NCI-H2196 (cell line): Measurements from ENCODE around the gene PARL.

Experiments used
- DNase-seq: peaks from one replicate; lab custom pipeline; 2025; ENCODE audit not compliant: unreplicated experiment; lab: John Stamatoyannopoulos, UW

PARL gene

GRCh38 chr3:183854318-183855035 lies 30.2 kb downstream of the PARL start:
- DNase-seq = no peak

DNA sequence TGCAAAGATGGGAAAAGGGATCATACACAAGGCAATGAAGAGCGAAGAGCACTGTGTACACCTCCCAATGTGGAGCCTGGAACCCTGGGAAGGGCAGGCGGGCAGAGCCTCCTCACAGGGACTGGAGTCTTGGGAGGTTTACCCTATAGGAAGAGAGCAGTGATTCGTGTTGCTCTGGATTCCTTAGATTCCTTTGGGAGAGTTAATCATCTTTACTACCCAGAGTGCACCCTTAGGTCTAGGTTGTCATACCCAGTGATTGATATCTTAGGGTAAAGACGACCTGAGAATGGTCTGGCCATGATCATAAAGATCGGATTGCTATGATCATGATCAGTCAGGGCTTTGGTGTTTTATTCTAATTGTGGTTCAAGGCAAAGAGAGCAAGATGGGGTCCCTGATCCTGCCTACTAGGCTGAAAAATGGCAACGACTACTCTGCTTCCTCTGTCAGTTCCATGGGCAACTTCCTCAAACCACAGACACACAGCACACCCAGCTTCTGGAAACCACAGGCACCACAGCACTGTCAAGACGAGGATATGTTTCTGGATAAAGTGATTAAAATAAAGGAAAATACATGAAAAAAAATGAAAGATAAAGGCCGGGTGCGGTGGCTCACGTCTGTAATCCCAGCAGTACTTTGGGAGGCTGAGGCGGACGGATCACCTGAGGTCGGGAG lies 38.9 kb downstream of the PARL start:
- no peak for DNase-seq

DNA sequence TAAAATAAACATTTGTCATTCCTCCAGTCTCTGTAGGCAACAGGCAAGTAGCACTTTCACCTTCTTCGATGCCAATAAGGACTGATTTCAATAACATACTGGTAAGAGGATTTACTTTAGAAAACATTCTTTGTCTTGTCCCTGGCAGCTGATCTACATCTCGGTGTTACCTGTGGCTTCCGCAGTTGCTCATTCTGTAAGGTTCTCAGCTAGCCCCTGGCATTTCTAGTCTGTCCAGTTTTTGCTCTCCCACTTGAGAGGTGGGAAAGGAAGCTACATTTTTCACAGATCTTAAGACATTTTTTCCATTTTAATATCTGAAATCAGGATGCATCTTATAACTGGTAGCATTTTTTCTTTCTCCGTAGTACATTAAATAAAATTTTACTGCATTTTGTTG lies 39.6 kb downstream of the PARL start:
- DNase-seq = no peak

- DNase-seq = no peak
These were observed 40.1 kb downstream of the PARL start for GRCh38 chr3:183844606-183845005.

DNA sequence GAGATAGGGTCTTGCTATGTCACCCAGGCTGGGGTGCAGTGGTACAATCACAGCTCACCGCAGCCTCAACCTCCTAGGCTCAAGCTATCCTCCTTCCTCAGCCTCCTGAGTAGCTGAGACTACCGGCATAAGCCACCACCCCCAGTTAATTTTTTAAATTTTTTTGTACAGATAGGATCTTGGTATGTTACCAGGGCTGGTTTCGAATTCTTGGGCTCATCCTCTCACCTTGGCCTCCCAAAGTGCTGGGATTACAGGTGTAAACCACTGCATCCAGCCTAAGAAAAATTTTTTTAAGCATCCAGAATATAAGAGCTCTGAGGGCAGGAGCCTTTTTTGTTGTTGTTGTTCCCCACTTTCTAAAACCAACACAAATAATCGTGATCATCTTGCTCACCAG lies 44.9 kb downstream of the PARL start:
- DNase-seq = no peak

GRCh38 chr3:183837894-183838293 lies 46.8 kb downstream of the PARL start:
- no peak for DNase-seq

DNA sequence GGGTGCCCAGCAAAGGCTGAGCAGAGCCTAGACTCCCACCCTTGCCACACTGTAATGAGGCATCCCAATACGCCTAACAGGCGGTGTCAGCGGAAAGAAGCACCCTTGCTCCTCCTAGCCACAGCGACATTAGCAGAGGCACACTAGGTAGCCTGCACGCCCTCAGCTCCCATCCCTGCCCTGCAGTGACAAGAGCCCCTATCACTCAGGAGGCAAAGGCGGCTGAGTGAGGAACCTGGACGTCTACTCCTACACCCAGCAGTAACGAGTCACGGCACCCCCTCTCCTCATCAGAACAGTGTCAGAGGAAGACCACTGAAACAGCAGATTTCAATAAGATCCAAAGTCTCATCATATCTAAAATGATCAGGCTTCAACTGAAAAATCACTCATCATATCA lies 47.3 kb downstream of the PARL start:
- no peak for DNase-seq

GRCh38 chr3:183833516-183833915 lies 51.2 kb downstream of the PARL start:
- DNase-seq = no peak

DNA sequence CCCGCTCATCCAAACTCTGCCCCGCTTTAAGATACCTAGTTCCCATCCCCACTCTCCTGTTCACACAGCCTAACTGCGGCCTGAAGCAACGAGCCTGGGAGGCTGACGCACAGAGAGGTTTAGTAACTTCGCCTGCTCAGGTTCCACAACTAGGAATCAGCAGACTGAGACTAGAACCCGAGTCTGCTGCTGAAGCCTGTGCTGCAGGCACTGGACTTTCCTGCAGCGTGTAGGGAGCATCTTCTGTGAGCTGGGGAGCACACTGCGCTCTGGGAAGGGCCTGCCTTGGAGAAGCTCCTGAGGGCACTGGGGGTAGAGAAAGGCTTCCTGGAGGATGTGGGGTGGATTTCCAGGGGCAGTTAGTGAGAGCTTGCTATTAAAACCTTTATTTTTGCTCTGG lies 54.5 kb downstream of the PARL start:
- no peak for DNase-seq

GRCh38 chr3:183829466-183829865 lies 55.2 kb downstream of the PARL start:
- DNase-seq = no peak

DNA sequence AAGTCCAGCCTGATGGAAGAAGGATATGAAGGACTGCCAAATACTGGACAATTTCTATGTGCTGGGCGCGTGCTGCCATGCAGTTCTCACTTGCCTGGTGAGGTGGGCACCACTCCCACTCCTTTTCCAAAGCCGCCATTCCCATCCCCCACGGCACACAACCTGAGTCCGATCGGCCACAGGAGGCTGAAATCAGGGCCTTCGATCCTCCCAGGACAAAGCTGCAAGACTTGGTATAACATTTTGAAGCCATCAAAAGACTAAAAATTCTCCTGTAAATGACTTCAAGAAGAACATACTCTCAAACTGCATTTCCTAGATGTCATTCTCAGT lies 56.2 kb downstream of the PARL start:
- no peak for DNase-seq

- DNase-seq = no peak
These were observed 56.7 kb downstream of the PARL start for GRCh38 chr3:183827809-183828537.

DNA sequence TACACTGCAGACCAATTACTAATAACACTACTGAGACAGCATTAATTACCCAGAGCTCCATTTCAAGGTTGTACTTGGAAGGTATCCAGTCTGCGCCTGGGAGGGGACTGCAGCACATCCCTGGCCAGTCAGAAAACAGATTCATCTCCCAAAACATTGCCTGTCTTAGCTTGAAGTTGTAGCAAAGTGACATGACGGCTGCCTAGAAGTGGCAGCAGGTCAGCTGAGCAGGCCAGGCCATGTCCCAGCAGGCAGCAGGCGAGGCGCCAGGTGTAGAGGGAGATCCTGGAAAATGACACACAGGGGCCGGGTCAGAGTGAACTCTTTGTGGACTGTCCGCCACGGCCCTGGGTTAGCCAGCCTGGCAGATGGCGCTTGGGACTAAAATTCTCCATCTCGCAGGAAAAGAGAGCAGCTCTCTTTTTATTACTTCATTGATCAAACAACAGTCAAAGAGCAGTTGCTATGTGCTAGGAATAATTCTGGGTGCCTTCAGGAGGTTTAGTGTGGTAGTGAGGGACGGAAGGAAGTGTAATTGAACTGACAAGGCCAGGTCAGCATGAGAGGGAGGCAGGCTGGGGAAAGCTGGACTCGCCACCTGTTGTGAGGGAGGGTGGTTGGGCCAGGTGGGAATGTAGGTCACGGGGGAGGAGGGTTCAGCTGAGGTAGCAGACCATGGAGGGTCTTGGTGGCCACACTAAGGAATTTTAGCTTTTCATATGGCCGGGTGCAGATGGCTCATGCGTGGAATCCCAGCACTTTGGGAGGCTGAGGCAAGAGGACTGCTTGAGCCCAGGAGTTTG lies 58.0 kb downstream of the PARL start:
- DNase-seq = peak; percentile 70

DNA sequence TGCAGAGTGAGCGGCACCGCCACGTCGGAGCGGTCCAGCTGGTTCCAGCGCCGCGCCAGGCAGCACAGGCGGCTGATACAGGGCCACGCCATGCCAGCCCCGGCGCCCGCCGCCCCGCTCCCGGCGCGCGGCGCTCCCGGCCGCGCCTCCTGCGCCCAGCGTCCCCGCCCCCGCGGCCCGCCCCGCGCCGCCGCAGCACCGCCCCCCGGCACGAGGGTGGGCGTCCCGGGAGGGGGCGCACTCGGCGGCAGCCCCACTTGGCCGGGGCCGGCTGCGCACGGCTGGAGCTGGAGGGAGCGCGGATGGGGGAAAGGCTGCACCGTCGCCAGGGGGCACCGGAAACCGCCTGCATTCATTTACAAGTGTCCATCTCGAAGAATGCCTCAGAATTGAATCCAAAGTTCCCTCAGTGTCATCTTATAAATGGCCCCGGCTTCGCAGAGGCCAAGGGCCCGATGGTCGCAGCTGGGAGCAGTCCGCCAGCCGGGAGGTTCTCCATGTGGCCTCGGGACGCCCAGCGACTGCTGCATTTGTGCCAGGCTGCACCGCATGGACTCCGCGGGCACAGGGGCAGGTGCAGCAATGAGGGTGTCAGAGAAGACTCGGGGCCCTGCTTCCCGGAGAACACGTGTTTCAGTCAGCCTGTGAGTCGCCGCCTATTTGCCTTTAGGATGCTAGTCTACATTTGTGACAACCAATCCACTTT lies 59.1 kb downstream of the PARL start, which contains the start of gene MAP6D1:
MAP6D1 (minus strand) TSS at position 122 of the 706 bp plus-strand sequence; CDS start at position 92, 30 bp downstream.
- DNase-seq = peak; percentile 89

GRCh38 chr3:183824761-183825455 lies 59.8 kb downstream of the PARL start:
- no peak for DNase-seq

DNA sequence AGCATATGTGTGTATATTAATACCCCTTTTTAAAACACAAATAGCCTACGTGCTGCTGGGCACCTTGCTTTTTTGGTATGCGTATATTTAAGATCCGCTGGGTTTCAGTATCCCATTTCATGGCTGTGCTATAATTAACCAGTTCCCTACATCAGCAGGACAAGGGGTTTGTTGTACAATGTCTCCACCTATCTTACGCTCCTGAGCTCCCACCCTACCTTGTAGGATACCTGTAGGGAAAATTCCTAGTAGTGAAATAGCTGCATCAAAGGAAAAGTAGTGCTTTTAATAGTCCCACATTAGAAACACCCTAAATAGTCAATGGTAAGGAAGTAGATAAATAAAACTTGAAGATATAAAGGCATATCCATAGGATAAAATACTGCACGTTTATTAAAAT lies 60.7 kb downstream of the PARL start:
- no peak for DNase-seq

DNA sequence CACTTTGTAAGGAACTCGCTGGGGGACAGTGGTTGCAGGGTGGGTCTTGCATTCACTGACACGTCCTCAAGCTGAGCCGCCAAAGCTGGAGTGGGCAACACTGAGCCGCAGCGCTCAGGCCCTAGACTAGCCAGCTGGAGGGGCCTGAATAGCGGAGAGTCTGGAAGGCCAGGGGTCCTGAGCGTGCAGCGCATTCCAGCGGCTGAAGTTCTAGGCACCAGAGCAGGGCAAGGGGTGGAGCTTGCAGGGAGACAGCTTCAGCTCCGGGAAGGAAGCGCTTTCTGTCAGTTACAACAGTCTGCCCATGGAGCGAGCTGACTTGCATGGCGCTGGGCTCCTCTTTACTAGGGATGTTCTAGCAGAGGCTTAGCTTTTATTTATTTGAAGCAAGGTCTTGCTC lies 62.0 kb downstream of the PARL start:
- no peak for DNase-seq

DNA sequence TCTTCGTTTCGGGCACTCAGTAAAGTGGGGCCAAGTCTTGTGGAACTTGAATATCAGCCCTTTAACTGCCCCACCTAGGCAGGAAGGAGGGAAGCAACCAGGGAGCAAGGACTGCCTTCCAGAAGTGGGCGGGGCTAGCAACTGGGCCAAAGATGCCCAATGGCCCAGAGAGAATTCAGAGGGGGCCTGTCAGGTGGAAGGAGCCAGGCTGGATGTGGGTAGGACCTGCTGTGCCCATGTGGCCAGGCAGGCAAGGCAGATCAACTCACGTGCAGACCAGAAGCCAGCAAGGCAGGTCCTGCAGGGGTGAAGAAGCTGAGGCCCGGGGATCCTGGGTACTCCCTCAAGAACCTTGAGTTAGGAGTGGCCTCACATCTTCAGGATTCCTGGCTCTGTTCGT lies 64.8 kb downstream of the PARL start:
- no peak for DNase-seq

- DNase-seq = no peak
These were observed 65.7 kb downstream of the PARL start for GRCh38 chr3:183818706-183819624.
